Progenitor cell of endocrine pancreas (in vitro differentiated cells): ENCODE measurements around the gene OSGEP. TPM values are rescaled to one million over a fixed set of nuclear protein-coding genes. Genes with fewer than 3 reads are reported as not detected.

Experiments used
- DNase-seq: peaks from one replicate; pipeline ENCODE4 v3.0.0; 2021; ENCODE audit warnings: low spot score; ENCODE audit not compliant: unreplicated experiment
- H3K27ac Mint-ChIP-seq: 2 replicates; pipeline ENCODE4 v1.8.0; 2021; ENCODE audit warnings: mild to moderate bottlenecking, moderate library complexity, mixed read lengths
- H3K27me3 Mint-ChIP-seq: 2 replicates; pipeline ENCODE4 v1.8.0; 2021; ENCODE audit warnings: mixed read lengths
- H3K36me3 Mint-ChIP-seq: 2 replicates; pipeline ENCODE4 v1.8.0; 2022; ENCODE audit warnings: mixed read lengths; ENCODE audit not compliant: insufficient read depth
- H3K4me1 Mint-ChIP-seq: 2 replicates; pipeline ENCODE4 v1.8.0; 2021; ENCODE audit warnings: low read depth, mixed read lengths
- H3K4me3 Mint-ChIP-seq: 2 replicates; pipeline ENCODE4 v1.8.0; 2021; ENCODE audit warnings: low read depth, mild to moderate bottlenecking, moderate library complexity, mixed read lengths
- H3K9me3 Mint-ChIP-seq: 2 replicates; pipeline ENCODE4 v1.8.0; 2021; ENCODE audit warnings: low read depth, mixed read lengths
- CTCF ChIP-seq: fragments of 200-600 bp; sonication (generic); IDR thresholded peaks from one replicate; pipeline ENCODE4 v1.5.0; 2021; ENCODE audit warnings: antibody characterized with exemption, mild to moderate bottlenecking; ENCODE audit not compliant: unreplicated experiment
- total RNA-seq: library from RNA; stranded (reverse); gene quantifications from 2 replicates; pipeline ENCODE4 v1.2.1, GENCODE V29; 2021

OSGEP gene
- total RNA-seq, 1 donor from 2014 or later = 89.0 TPM

GRCh38 chr14:20469890-20470602, 15.4 kb upstream of the OSGEP start:
- Mint-ChIP-seq H3K4me1 (peaks cover 17% of the 10 kb centered on the region), H3K4me3 (peak overlapping the region; percentile 94), H3K9me3 (no peaks in the 10 kb centered on the region), H3K36me3 (peaks cover 16% of the 10 kb centered on the region), H3K27me3 (no peaks in the 10 kb centered on the region), H3K27ac (peak overlapping the region; percentile 95)
- no peak for TF ChIP-seq CTCF
- DNase-seq = no peak

GRCh38 chr14:20469242-20469889, 14.8 kb upstream of the OSGEP start, which contains the start of gene PNP:
TSS of gene PNP (plus strand) at chr14:20469406. CDS start at chr14:20469525, 119 bp downstream.
- H3K27me3 Mint-ChIP-seq = no peaks in the 10 kb centered on the region
- H3K4me1 Mint-ChIP-seq = peaks cover 17% of the 10 kb centered on the region
- H3K27ac Mint-ChIP-seq = peak within 1 kb of the TSS; percentile 95
- TF ChIP-seq CTCF = no peak
- no peaks in the 10 kb centered on the region for H3K9me3 Mint-ChIP-seq
- DNase-seq = peak; percentile 77
- peak within 1 kb of the TSS; percentile 94 for H3K4me3 Mint-ChIP-seq
- H3K36me3 Mint-ChIP-seq = peaks cover 9% of the 10 kb centered on the region

GRCh38 chr14:20468764-20469241, 14.2 kb upstream of the OSGEP start:
- no peak for DNase-seq
- no peak for TF ChIP-seq CTCF

GRCh38 chr14:20461225-20462141, 6.9 kb upstream of the OSGEP start, which contains the start of gene PIP4P1:
TSS of gene PIP4P1 (minus strand) at chr14:20461434. CDS start at chr14:20461325, 109 bp downstream.
- no peaks in the 10 kb centered on the region for H3K27me3 Mint-ChIP-seq
- H3K4me3 Mint-ChIP-seq = peak within 1 kb of the TSS; percentile 89
- H3K4me1 Mint-ChIP-seq = peaks cover 15% of the 10 kb centered on the region
- peak within 1 kb of the TSS; percentile 96 for H3K27ac Mint-ChIP-seq
- DNase-seq = peak; percentile 97
- peaks cover 20% of the 10 kb centered on the region for H3K36me3 Mint-ChIP-seq
- TF ChIP-seq CTCF = no peak
- H3K9me3 Mint-ChIP-seq = peaks cover 7% of the 10 kb centered on the region

More at GRCh38 chr14:20468764-20469241, 14.2 kb upstream of the OSGEP start:
- no peaks in the 10 kb centered on the region for H3K27me3 Mint-ChIP-seq
- H3K36me3 Mint-ChIP-seq = peaks cover 4% of the 10 kb centered on the region
- H3K4me1 Mint-ChIP-seq = peaks cover 17% of the 10 kb centered on the region
- H3K9me3 Mint-ChIP-seq = no peaks in the 10 kb centered on the region
- peak overlapping the region; percentile 94 for H3K4me3 Mint-ChIP-seq
- peak overlapping the region; percentile 95 for H3K27ac Mint-ChIP-seq
